ENCODE measurements around the gene DOK5. TPM values are rescaled to one million over a fixed set of nuclear protein-coding genes. Genes with fewer than 3 reads are reported as not detected.

DOK5 gene
- total and polyA plus RNA-seq, 2 experiments from 2014 or later: 5.0 to 6.9 TPM

- no peak for TF ChIP-seq ZNF114 (CRISPR knock-in tag; IDR thresholded peaks at IDR 0.05)
Measured at GRCh38 chr20:54557806-54558590, 82.6 kb downstream of the DOK5 start (continued).

GRCh38 chr20:54559890-54560289, 84.5 kb downstream of the DOK5 start:
- H3K9me3 Mint-ChIP-seq: no peaks in the 10 kb centered on the region
- no peaks in the 10 kb centered on the region for H4K20me1 ChIP-seq (replicated peaks; ENCODE audit: insufficient read depth)
- no peak overlapping the region for H3K4me2 ChIP-seq
- no peak for ATAC-seq
- H3K79me2 ChIP-seq (replicated peaks; ENCODE audit: insufficient read depth): no peaks in the 10 kb centered on the region
- no peak overlapping the region for H3K4me3 ChIP-seq
- no peak overlapping the region for H3K27ac ChIP-seq (ENCODE audit: low read depth)
- H3K4me1 Mint-ChIP-seq: peaks cover 6% of the 10 kb centered on the region; the same call in 2 of the 3 replicates
- no peaks in the 10 kb centered on the region; the same call in 2 of the 3 replicates for H3K36me3 Mint-ChIP-seq (ENCODE audit: low read depth)
- peaks cover 3% of the 10 kb centered on the region; the same call in 1 of the 2 replicates for H3K4me1 ChIP-seq (ENCODE audit: insufficient read depth)
- no peak overlapping the region for H2AFZ ChIP-seq
- peaks cover 14% of the 10 kb centered on the region; the same call in 1 of the 2 replicates for H3K9me2 ChIP-seq (ENCODE audit: insufficient read depth)
- peaks cover 4% of the 10 kb centered on the region for H3K27me3 Mint-ChIP-seq (ENCODE audit: insufficient read depth, low read depth, poor library complexity)
- H3K27me3 ChIP-seq (ENCODE audit: insufficient read depth): no peaks in the 10 kb centered on the region
- no peaks in the 10 kb centered on the region for H3F3A ChIP-seq (replicated peaks; ENCODE audit: low read depth)
- DNase-seq (ENCODE audit: low spot score): no peak
- H3K36me3 ChIP-seq (ENCODE audit: insufficient read depth): no peaks in the 10 kb centered on the region
- H3K4me3 Mint-ChIP-seq: no peak overlapping the region
- no peak overlapping the region for H3K27ac Mint-ChIP-seq
- TF ChIP-seq STAT1 (IDR thresholded peaks at IDR 0.05; ENCODE audit: unreplicated experiment) (no peak), ZNF331 (CRISPR knock-in tag; IDR thresholded peaks at IDR 0.05; ENCODE audit: low read depth) (no peak), EZH2phosphoT487 (IDR thresholded peaks at IDR 0.05; ENCODE audit: unreplicated experiment) (no peak), REST (IDR thresholded peaks at IDR 0.05; ENCODE audit: unreplicated experiment) (no peak), ETS1 (IDR thresholded peaks at IDR 0.05) (no peak), NANOG (IDR thresholded peaks at IDR 0.05; ENCODE audit: borderline replicate concordance) (no peak), ZNF114 (CRISPR knock-in tag; IDR thresholded peaks at IDR 0.05) (no peak), JUNB (IDR thresholded peaks at IDR 0.05; ENCODE audit: unreplicated experiment) (no peak), ZNF462 (CRISPR knock-in tag; IDR thresholded peaks at IDR 0.05) (no peak), EZH2 (IDR thresholded peaks at IDR 0.05; ENCODE audit: low read depth, unreplicated experiment) (no peak), CTCF (conservative IDR thresholded peaks at IDR 0.05; ENCODE audit: low read depth in 2 of 2) (no peak), POLR2AphosphoS5 (IDR thresholded peaks at IDR 0.05; ENCODE audit: low read depth) (no peak)

All from GM23338 (cell line).